Stimulated activated naive B cell treated with anti-CD40 and anti-IgM and Interleukin-4, amounts not matched to agents 10 μg/mL and 1 μg/mL and 100 μg/mL, for 72 hours (primary cell): ENCODE data around the gene TNS2.
"Not testable (repeated sequence)": the region's sequence is repeated elsewhere in the genome, so short reads cannot be mapped to it uniquely, and the experiment has no call there.

ENCODE experiments used
- ATAC-seq, 2 donors: fragments of 150-1000 bp; cut with Tn5 transposase; replicated peaks; 2 replicates each; pipeline ENCODE4 v1.10.0; 2021; ENCODE audit warnings: moderate library complexity in 1 of 2
- DNase-seq: peaks from one replicate; pipeline ENCODE4 v3.0.0; 2021
- H3K27ac Mint-ChIP-seq: one replicate; pipeline ENCODE4 v1.8.0; 2022; ENCODE audit warnings: mild to moderate bottlenecking, mixed read lengths
- H3K27me3 Mint-ChIP-seq, 2 donors: one replicate each; pipeline ENCODE4 v1.8.0; 2022; ENCODE audit warnings: mixed read lengths in 2 of 2
- H3K36me3 Mint-ChIP-seq, 2 donors: one replicate each; pipeline ENCODE4 v1.8.0; 2022; ENCODE audit warnings: mixed read lengths in 2 of 2, mild to moderate bottlenecking in 1 of 2
- H3K4me1 Mint-ChIP-seq, 2 donors: one replicate each; pipeline ENCODE4 v1.8.0; 2022; ENCODE audit warnings: mixed read lengths in 2 of 2, mild to moderate bottlenecking in 1 of 2
- H3K4me3 Mint-ChIP-seq, 2 donors: one replicate each; pipeline ENCODE4 v1.8.0; 2022; ENCODE audit warnings: mild to moderate bottlenecking in 2 of 2, mixed read lengths in 2 of 2, moderate library complexity in 1 of 2
- H3K9me3 Mint-ChIP-seq, 2 donors: one replicate each; pipeline ENCODE4 v1.8.0; 2022; ENCODE audit warnings: mixed read lengths in 2 of 2, mild to moderate bottlenecking in 1 of 2

TNS2 gene

GRCh38 chr12:53077030-53077429 lies 27.2 kb downstream of the TNS2 start:
- Mint-ChIP-seq H3K9me3 (no peaks in the 10 kb centered on the region), H3K4me1 (peaks cover 36 to 64% of the 10 kb centered on the region in 2 donors), H3K36me3 (peaks cover 32 to 47% of the 10 kb centered on the region in 2 donors), H3K27me3 (no peaks in the 10 kb centered on the region), H3K27ac (no peak overlapping the region), H3K4me3 (peak overlapping the region; percentile 41 to 94)
- DNase-seq: no peak
- ATAC-seq: no peak

DNA sequence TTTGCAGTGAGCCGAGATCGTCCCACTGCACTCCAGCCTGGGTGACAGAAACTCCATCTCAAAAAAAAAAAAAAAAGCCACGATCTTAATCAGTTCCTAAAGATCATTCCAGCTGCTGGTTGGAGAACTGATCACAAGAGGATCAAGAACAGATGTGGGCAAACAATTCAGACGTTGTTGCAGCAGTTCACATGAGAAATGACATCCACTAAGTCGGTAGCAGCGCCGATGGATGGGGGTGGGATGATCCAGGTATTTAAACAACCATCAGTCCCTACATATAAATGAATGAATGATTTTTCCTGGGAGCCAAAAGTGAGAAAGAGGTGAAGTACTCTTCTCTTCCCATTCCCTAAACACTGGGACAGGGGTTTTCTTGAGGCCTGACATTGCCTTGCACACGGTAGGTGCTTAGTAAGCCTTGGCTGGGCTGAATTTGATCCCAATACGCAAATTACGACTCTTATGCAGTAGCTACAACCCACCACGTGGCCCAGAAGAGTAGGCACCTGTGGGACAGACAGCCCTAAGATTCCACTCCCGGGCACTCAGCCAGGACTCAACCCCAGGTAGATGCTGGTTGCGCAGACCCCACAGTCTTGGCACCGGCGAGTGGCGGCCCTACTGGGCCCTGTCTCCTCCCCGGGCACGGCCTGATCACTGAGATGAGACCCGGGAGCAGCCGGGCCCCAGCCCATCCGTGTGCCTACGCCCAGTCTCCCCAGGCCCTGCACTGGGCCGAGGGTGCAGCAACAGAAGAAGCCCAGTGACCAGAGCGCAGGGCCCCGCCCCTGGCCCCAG lies 28.8 kb downstream of the TNS2 start:
- Mint-ChIP-seq H3K4me1 (peaks cover 27 to 49% of the 10 kb centered on the region in 2 donors), H3K27me3 (no peaks in the 10 kb centered on the region), H3K9me3 (no peaks in the 10 kb centered on the region), H3K4me3 (peak overlapping the region; percentile 94 to 96), H3K27ac (peak overlapping the region; percentile 94), H3K36me3 (peaks cover 23 to 33% of the 10 kb centered on the region in 2 donors)
- no peak for DNase-seq
- peak; percentile 45 to 46 for ATAC-seq

DNA sequence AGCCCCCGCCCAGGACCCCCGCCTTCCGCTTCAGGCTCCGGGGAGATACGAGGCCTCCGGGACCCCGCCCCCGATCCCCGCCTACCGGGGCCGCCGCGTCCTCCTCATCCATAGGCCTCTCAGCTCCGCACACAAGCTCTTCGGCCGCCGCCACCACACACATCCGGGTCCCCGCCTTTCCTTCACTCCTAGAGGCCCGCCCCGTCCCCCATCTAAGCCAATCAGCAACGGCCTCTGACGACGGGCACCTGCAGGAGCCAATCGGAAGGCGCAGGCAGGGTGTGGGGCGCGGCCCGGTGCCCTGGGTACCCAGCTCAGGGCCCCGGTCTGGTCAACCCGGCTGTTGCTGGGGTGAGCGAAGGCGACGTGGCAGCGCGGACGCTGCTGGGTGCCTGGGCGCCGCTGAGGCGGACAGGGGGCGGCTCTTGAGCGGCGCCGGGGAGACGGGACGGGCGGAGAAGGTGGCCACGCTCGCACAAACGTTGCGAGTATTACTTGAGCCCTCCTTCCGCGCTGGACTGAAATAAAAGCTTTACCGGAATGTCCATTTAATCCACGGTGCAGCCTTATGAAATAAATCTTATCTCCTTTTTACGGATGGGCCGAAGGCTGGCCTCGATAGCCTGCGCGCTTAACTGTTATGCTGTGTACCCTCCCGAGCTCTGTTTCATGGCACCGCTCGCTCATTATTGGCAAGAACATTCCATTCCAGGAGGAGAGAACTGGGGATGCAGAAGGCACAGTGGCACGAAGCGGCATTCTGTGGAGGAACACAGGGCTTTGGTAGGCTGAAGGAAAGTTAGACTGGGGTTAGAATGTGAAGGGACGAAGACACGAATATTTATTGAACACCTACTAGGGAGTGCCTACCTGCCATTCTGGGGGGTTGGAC lies 29.6 kb downstream of the TNS2 start, which contains the start of gene SPRYD3:
SPRYD3 (minus strand) TSS at position 165 of the 892 bp plus-strand sequence; CDS start at position 108, 57 bp downstream.
- DNase-seq (peak; percentile 97), ATAC-seq (peak; percentile 99)
- Mint-ChIP-seq H3K9me3 (no peaks in the 10 kb centered on the region), H3K27me3 (no peaks in the 10 kb centered on the region), H3K4me1 (peaks cover 23 to 43% of the 10 kb centered on the region in 2 donors), H3K36me3 (peaks cover 15 to 25% of the 10 kb centered on the region in 2 donors), H3K4me3 (peak within 1 kb of the TSS; percentile 94 to 96), H3K27ac (peak within 1 kb of the TSS; percentile 94)

DNA sequence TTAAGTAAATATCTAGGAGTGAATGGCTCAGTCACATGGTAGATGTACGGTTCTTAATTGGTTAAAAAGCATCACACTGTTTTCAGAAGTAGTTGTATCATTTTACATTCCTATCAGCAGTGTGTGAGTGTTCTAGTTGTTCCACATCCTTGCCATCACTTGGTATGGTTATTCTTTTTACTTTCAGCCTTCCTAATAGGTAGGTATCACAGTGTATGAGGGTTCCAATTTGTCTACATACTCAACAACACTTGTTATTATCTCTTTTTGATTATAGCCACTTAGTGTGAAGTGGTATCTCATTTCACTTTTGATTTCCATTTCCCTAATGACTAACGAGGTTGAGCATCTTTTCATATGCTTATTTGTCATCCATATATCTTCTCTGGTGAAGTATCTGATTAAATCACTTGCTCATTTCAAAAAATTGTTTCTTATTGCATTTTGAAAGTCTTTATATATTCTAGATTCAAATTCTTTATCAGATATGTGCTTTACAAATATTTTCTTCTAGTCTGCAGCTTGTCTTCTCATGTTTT lies 32.8 kb downstream of the TNS2 start:
- no peak overlapping the region for H3K27ac Mint-ChIP-seq

GRCh38 chr12:53086361-53086760 lies 36.5 kb downstream of the TNS2 start:
- Mint-ChIP-seq H3K36me3 (no peaks in the 10 kb centered on the region), H3K27ac (no peak overlapping the region), H3K9me3 (no peaks in the 10 kb centered on the region), H3K4me3 (no peak overlapping the region), H3K4me1 (no peaks in the 10 kb centered on the region), H3K27me3 (peaks cover 11 to 14% of the 10 kb centered on the region in 2 donors)
- ATAC-seq: no peak
- no peak for DNase-seq

More for the DNA sequence above, 32.8 kb downstream of the TNS2 start:
- no peak for ATAC-seq
- no peak overlapping the region for H3K4me3 Mint-ChIP-seq
- H3K4me1 Mint-ChIP-seq: peaks cover 8 to 18% of the 10 kb centered on the region in 2 donors
- H3K27me3 Mint-ChIP-seq: peaks cover 8 to 11% of the 10 kb centered on the region in 2 donors
- DNase-seq: no peak
- peaks cover 0 to 1% of the 10 kb centered on the region in 2 donors for H3K36me3 Mint-ChIP-seq
- H3K9me3 Mint-ChIP-seq: no peaks in the 10 kb centered on the region

GRCh38 chr12:53090105-53090504 lies 40.2 kb downstream of the TNS2 start:
- Mint-ChIP-seq H3K9me3 (no peaks in the 10 kb centered on the region), H3K36me3 (no peaks in the 10 kb centered on the region)
- DNase-seq: no peak

GRCh38 chr12:53090554-53090953 lies 40.7 kb downstream of the TNS2 start:
- peaks cover 12 to 24% of the 10 kb centered on the region in 2 donors for H3K27me3 Mint-ChIP-seq
- no peak overlapping the region for H3K27ac Mint-ChIP-seq
- H3K4me1 Mint-ChIP-seq: peaks cover 1 to 8% of the 10 kb centered on the region in 2 donors
- no peak for ATAC-seq
- no peak for DNase-seq
- no peak overlapping the region for H3K4me3 Mint-ChIP-seq
- no peaks in the 10 kb centered on the region for H3K36me3 Mint-ChIP-seq
- H3K9me3 Mint-ChIP-seq: no peaks in the 10 kb centered on the region

More at GRCh38 chr12:53090105-53090504, 40.2 kb downstream of the TNS2 start:
- H3K27ac Mint-ChIP-seq: no peak overlapping the region
- ATAC-seq: no peak
- peaks cover 14 to 22% of the 10 kb centered on the region in 2 donors for H3K27me3 Mint-ChIP-seq
- no peak overlapping the region for H3K4me3 Mint-ChIP-seq
- H3K4me1 Mint-ChIP-seq: peaks cover 1 to 8% of the 10 kb centered on the region in 2 donors

GRCh38 chr12:53091756-53092155 lies 41.9 kb downstream of the TNS2 start:
- no peaks in the 10 kb centered on the region for H3K9me3 Mint-ChIP-seq

DNA sequence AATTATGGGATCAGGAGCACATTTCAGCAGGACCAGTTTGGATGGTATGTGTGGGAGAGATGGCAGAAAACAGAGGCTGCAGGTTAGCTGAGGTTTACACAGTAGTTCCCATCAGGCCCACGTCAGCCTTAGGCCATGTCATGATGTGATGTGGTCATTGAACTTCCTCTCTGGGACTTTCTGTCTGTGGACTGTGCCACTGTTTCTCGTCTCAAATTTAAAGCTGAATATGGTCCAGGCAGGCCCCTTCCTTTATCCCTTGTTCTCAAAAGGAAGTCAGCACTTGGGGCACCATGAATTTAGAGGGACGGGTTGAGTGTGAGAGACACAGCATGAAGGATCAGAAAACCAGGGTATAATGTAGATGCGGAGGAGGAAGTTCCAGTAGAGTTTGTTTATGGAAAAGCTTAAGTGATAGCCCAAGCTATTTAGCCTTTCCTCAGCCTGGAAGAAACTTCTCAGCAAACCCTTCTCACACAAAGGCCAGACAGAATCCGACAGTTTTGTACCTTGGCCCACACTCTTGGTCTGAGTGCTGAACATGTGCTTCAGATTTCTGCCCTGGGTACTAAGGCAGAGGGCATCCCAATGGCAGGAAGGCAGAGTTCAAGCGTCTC lies 44.0 kb downstream of the TNS2 start:
- peak; percentile 49 to 58 for ATAC-seq
- Mint-ChIP-seq H3K4me1 (peaks cover 17 to 29% of the 10 kb centered on the region in 2 donors), H3K9me3 (no peaks in the 10 kb centered on the region), H3K36me3 (no peaks in the 10 kb centered on the region), H3K27me3 (peaks cover 33 to 35% of the 10 kb centered on the region in 2 donors), H3K27ac (peak overlapping the region; percentile 26), H3K4me3 (no peak overlapping the region)
- DNase-seq: no peak

More at GRCh38 chr12:53091756-53092155, 41.9 kb downstream of the TNS2 start:
- ATAC-seq (no peak), DNase-seq (no peak)
- Mint-ChIP-seq H3K27ac (no peak overlapping the region), H3K4me3 (no peak overlapping the region), H3K36me3 (no peaks in the 10 kb centered on the region), H3K4me1 (peaks cover 1 to 8% of the 10 kb centered on the region in 2 donors), H3K27me3 (peaks cover 15 to 27% of the 10 kb centered on the region in 2 donors)

GRCh38 chr12:53094394-53094787 lies 44.5 kb downstream of the TNS2 start:
- no peak overlapping the region for H3K4me3 Mint-ChIP-seq
- no peak for ATAC-seq
- peak overlapping the region; percentile 26 for H3K27ac Mint-ChIP-seq
- H3K9me3 Mint-ChIP-seq: no peaks in the 10 kb centered on the region
- H3K27me3 Mint-ChIP-seq: peaks cover 30 to 35% of the 10 kb centered on the region in 2 donors
- H3K36me3 Mint-ChIP-seq: no peaks in the 10 kb centered on the region
- H3K4me1 Mint-ChIP-seq: peaks cover 21 to 34% of the 10 kb centered on the region in 2 donors
- DNase-seq: no peak

DNA sequence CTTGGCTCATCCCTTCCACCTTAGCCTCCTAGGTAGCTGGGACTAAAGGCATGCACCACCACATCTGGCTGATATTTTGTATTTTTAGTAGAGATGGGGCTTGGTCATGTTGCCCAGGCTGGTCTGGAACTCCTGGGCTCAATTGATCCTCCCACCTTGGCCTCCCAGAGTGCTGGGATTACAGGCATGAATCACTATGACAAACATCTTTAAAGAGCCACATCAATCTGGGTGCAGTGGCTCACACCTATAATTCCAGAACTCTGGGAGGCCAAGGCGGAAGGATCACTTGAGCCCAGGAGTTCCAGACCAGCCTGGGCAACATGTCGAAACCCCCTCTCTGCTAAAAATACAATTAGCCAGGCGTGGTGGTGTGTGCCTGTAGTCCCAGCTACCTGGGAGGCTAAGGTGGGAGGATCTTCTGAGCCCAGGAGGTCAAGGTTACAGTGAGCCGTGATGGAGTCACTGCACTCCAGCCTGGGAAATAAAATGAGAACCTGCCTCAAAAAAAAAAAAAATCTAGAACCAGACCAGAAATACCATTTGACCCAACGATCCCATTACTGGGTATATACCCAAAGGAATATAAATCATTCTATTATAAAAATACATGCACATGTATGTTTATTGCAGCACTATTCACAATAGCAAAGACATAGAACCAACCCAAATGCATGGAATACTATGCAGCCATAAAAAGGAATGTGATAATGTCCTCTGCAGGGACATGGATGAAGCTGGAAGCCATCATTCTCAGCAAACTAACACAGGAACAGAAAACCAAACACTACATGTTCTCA lies 45.1 kb downstream of the TNS2 start:
- not testable (repeated sequence) for H3K4me3 Mint-ChIP-seq, DNase-seq, H3K27ac Mint-ChIP-seq, H3K9me3 Mint-ChIP-seq, H3K36me3 Mint-ChIP-seq, ATAC-seq
- Mint-ChIP-seq H3K27me3 (peaks cover 30 to 35% of the 10 kb centered on the region in 2 donors), H3K4me1 (peaks cover 22 to 36% of the 10 kb centered on the region in 2 donors)

DNA sequence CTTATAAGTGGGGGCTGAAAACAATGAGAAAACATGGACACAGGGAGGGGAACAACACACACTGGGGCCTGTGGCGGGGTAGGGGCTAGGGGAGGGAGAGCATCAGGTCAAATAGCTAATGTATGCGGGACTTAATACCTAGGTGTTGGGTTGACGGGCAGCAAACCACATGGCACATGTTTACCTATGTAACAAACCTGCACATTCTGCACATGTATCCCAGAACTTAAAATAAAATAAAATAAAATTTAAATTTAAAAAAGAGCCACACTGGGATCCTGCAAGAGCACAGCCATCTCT lies 45.7 kb downstream of the TNS2 start:
- not testable (repeated sequence) for ATAC-seq, DNase-seq, H3K36me3 Mint-ChIP-seq, H3K4me3 Mint-ChIP-seq, H3K9me3 Mint-ChIP-seq, H3K27ac Mint-ChIP-seq
- Mint-ChIP-seq H3K4me1 (peaks cover 22 to 36% of the 10 kb centered on the region in 2 donors), H3K27me3 (peaks cover 30 to 35% of the 10 kb centered on the region in 2 donors)

- peaks cover 22 to 36% of the 10 kb centered on the region in 2 donors for H3K4me1 Mint-ChIP-seq
- peak overlapping the region in 1 of 2 donors; percentile 26 for H3K4me3 Mint-ChIP-seq
- peaks cover 30 to 35% of the 10 kb centered on the region in 2 donors for H3K27me3 Mint-ChIP-seq
- DNase-seq: no peak
- no peaks in the 10 kb centered on the region for H3K36me3 Mint-ChIP-seq
- H3K9me3 Mint-ChIP-seq: no peaks in the 10 kb centered on the region
- H3K27ac Mint-ChIP-seq: no peak overlapping the region
- ATAC-seq: no peak
Measured at GRCh38 chr12:53096089-53096741, 46.4 kb downstream of the TNS2 start.
